Fibroblast of the aortic adventitia (primary cell): ENCODE measurements around the gene LCE3A. TPM values are rescaled to one million over a fixed set of nuclear protein-coding genes. Genes with fewer than 3 reads are reported as not detected.
"Not testable (repeated sequence)": the region's sequence is repeated elsewhere in the genome, so short reads cannot be mapped to it uniquely, and the experiment has no call there.

ENCODE experiments used
- DNase-seq: peaks from one replicate; pipeline ENCODE4 v3.0.0-alpha.2; 2010; ENCODE audit warnings: low read depth
- H3K4me3 ChIP-seq: 2 replicates; pipeline ENCODE4 v1.5.1; 2011; ENCODE audit warnings: low read depth, mild to moderate bottlenecking, control low read depth, low read length, moderate library complexity
- total RNA-seq: library from RNA; depleted of rRNA; stranded (reverse); fragments of >200 nt; gene quantifications from 2 replicates; pipeline ENCODE4 v1.2.3, GENCODE V29; 2012; ENCODE audit warnings: low replicate concordance
- TF ChIP-seq, protein P1 (sequence below): IDR thresholded peaks from 2 replicates; pipeline ENCODE4 v1.5.1; 2011; ENCODE audit warnings: mild to moderate bottlenecking, low read length, control low read depth, inconsistent platforms; ENCODE audit not compliant: insufficient read depth

LCE3A gene
- total RNA-seq, 1 donor, result not detected

- DNase-seq, result no peak
- TF ChIP-seq, protein P1, sequence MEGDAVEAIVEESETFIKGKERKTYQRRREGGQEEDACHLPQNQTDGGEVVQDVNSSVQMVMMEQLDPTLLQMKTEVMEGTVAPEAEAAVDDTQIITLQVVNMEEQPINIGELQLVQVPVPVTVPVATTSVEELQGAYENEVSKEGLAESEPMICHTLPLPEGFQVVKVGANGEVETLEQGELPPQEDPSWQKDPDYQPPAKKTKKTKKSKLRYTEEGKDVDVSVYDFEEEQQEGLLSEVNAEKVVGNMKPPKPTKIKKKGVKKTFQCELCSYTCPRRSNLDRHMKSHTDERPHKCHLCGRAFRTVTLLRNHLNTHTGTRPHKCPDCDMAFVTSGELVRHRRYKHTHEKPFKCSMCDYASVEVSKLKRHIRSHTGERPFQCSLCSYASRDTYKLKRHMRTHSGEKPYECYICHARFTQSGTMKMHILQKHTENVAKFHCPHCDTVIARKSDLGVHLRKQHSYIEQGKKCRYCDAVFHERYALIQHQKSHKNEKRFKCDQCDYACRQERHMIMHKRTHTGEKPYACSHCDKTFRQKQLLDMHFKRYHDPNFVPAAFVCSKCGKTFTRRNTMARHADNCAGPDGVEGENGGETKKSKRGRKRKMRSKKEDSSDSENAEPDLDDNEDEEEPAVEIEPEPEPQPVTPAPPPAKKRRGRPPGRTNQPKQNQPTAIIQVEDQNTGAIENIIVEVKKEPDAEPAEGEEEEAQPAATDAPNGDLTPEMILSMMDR, result no peak
- H3K4me3 ChIP-seq, result no peak overlapping the region
Measured at GRCh38 chr1:152621993-152622392, 910 bp downstream of the LCE3A start.

DNA sequence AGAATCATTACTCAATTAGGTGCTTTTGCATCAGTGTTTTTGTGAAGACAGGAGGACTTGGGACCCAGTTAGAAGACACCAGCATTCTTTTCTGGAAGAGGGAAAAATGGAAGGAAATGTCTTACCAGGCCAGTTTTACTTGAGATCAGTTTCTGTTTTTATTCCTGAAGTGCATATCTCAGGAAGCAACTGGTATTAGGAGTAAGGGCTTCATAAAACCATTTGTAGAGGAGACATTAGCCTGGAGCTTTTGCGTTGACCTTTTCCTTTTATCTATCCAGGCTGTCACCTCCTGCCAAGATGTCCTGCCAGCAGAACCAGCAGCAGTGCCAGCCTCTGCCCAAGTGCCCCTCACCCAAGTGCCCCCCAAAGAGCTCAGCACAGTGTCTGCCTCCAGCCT lies 9.4 kb downstream of the LCE3A start, which contains the start of gene LCE3B:
Gene LCE3B, plus strand, starts transcription at position 301 of the 400 bp plus-strand sequence. Its CDS starts 0 bp downstream, at position 301.
- TF ChIP-seq, protein P1, result no peak
- DNase-seq, result no peak
- H3K4me3 ChIP-seq, result no peak within 1 kb of the TSS

DNA sequence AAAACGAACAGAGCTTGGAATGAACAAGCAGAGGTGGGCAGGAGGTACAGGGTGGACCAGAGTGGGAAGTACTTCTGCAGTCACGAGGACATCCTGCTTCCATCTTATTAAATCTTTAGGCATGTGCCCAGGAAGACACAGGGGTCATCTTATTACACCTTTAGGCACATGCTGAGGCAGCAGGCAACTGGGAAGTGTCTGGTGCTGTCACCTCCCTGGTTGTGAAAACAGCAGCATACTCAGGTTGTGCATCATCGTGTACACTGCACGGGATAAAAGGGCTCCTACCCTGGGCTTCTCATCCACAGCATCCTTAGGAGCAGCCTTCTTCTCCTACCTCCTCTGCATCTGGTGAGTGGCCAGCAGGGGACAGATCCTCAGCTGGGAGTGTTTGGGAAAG lies 23.0 kb downstream of the LCE3A start, which contains the start of gene LCE3C:
Gene LCE3C, plus strand, starts transcription at position 301 of the 400 bp plus-strand sequence. CDS start 498 bp downstream, outside the sequence.
- TF ChIP-seq, protein P1, result no peak
- DNase-seq, result no peak
- no peak within 1 kb of the TSS for H3K4me3 ChIP-seq

DNA sequence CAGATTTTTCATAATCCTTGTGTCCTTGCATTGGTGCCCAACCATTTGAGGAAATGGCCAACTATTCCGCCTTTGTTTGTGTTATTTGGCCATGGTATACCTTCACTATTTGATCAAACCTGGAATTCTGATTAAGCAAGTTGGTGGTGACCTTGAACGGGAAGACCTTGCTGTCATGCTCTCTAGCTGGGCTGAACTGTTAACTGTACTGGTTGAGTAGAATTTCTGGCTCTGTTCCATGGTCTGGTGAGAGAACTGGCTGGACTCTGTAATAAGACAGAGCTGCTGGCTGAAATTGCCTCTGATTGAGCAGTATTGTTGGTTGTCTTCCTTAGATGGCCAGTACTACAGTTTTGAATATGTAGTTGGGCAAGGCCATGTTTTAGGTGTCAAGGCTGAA lies 25.9 kb downstream of the LCE3A start:
- no peak overlapping the region for H3K4me3 ChIP-seq
- TF ChIP-seq, protein P1, result no peak
- DNase-seq, result no peak

GRCh38 chr1:152585586-152585985 lies 37.3 kb downstream of the LCE3A start:
- no peak overlapping the region for H3K4me3 ChIP-seq
- TF ChIP-seq, protein P1, result no peak
- DNase-seq, result no peak

GRCh38 chr1:152582647-152583046 lies 40.3 kb downstream of the LCE3A start:
- TF ChIP-seq, protein P1, result no peak
- H3K4me3 ChIP-seq, result no peak overlapping the region
- DNase-seq, result no peak

DNA sequence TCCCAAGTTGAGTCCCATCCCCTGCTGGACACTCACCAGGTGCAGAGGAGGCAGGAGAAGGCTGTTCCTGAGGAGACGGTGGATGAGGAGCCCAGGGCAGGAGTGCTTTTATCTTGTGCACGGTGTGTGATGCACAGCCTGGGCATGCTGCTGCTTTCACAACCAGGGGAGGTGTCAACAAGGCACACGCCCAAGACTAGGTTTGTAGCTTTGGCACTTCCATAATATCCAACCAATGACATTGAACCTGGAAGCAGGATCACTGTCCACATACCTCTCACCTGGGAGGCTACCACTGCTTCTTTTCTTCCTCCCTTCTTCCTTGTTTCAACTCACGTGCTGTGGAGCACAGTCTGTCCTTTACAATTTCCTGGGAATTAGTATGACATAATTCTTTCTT lies 42.5 kb downstream of the LCE3A start, which contains the start of gene LCE3D:
Gene LCE3D, minus strand, starts transcription at position 84 of the 400 bp plus-strand sequence. CDS start 580 bp downstream, outside the sequence.
- TF ChIP-seq, protein P1, result no peak
- no peak within 1 kb of the TSS for H3K4me3 ChIP-seq
- DNase-seq, result no peak

- not testable (repeated sequence) for H3K4me3 ChIP-seq, DNase-seq
Measured at GRCh38 chr1:152579526-152579925, 43.4 kb downstream of the LCE3A start.
